ENCODE measurements around the gene CEBPZ. TPM values are rescaled to one million over a fixed set of nuclear protein-coding genes. Genes with fewer than 3 reads are reported as not detected.
A peak's percentile ranks its signal among the peaks of the same experiment; 100 is the strongest.
"Not testable (repeated sequence)": the region's sequence is repeated elsewhere in the genome, so short reads cannot be mapped to it uniquely, and the experiment has no call there.

The CEBPZ gene
- total RNA-seq, 1 donor from 2014 or later: 41.2 TPM

DNA sequence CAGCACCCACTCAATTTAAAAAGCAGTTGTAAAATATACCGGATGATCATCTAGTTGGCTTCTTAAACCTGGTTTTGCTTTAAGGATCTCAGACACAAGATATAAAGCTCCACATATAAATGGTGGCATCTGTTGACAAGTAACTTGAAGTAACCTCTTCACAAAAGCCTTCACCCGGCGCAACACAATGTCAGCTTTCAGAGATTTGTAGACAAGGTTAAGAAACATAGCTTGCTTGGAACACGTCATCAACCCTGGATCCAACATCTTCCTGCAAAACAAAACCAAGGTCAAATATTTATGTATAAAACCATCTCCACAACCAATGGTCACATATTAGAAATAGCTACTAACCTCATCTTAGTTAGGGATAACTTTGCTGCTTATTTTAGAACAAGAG is 8.3 kb downstream of the CEBPZ start:
- DNase-seq (ENCODE audit: low spot score): no peak

DNA sequence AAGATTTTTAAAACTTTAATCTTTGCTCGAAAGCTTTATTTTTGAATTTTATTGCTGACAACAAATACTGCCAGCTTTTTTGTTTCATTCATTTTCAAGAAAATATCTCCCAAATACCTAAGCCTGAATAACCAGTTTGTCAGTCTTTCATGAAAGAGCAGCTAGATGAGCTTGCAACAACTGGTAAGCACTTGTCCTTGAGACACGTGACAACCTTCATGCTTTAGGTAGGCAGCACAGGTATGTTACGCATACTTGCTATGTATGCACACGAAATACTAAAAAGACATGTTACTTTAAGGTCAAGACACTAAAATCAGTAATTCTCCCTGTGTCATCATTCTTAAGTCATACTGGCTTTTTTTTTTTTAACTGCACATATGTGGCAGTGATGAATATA is 12.3 kb downstream of the CEBPZ start:
- Mint-ChIP-seq H3K27me3 (ENCODE audit: unreplicated experiment) (no peaks in the 10 kb centered on the region), H3K27ac (ENCODE audit: unreplicated experiment) (no peak overlapping the region), H3K9me3 (ENCODE audit: unreplicated experiment) (no peaks in the 10 kb centered on the region), H3K36me3 (ENCODE audit: low read depth, unreplicated experiment) (peaks cover 19% of the 10 kb centered on the region), H3K4me3 (ENCODE audit: unreplicated experiment) (no peak overlapping the region), H3K4me1 (ENCODE audit: unreplicated experiment) (no peaks in the 10 kb centered on the region)
- TF ChIP-seq, protein P1, sequence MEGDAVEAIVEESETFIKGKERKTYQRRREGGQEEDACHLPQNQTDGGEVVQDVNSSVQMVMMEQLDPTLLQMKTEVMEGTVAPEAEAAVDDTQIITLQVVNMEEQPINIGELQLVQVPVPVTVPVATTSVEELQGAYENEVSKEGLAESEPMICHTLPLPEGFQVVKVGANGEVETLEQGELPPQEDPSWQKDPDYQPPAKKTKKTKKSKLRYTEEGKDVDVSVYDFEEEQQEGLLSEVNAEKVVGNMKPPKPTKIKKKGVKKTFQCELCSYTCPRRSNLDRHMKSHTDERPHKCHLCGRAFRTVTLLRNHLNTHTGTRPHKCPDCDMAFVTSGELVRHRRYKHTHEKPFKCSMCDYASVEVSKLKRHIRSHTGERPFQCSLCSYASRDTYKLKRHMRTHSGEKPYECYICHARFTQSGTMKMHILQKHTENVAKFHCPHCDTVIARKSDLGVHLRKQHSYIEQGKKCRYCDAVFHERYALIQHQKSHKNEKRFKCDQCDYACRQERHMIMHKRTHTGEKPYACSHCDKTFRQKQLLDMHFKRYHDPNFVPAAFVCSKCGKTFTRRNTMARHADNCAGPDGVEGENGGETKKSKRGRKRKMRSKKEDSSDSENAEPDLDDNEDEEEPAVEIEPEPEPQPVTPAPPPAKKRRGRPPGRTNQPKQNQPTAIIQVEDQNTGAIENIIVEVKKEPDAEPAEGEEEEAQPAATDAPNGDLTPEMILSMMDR (IDR thresholded peaks at IDR 0.05; ENCODE audit: unreplicated experiment): no peak
- no peak for DNase-seq (ENCODE audit: low spot score)

More for the DNA sequence above, 8.3 kb downstream of the CEBPZ start:
- Mint-ChIP-seq H3K27me3 (ENCODE audit: unreplicated experiment) (no peaks in the 10 kb centered on the region), H3K4me1 (ENCODE audit: unreplicated experiment) (peaks cover 9% of the 10 kb centered on the region), H3K4me3 (ENCODE audit: unreplicated experiment) (no peak overlapping the region), H3K9me3 (ENCODE audit: unreplicated experiment) (no peaks in the 10 kb centered on the region), H3K36me3 (ENCODE audit: low read depth, unreplicated experiment) (peaks cover 28% of the 10 kb centered on the region), H3K27ac (ENCODE audit: unreplicated experiment) (no peak overlapping the region)
- TF ChIP-seq, protein P1 (IDR thresholded peaks at IDR 0.05; ENCODE audit: unreplicated experiment): no peak

DNA sequence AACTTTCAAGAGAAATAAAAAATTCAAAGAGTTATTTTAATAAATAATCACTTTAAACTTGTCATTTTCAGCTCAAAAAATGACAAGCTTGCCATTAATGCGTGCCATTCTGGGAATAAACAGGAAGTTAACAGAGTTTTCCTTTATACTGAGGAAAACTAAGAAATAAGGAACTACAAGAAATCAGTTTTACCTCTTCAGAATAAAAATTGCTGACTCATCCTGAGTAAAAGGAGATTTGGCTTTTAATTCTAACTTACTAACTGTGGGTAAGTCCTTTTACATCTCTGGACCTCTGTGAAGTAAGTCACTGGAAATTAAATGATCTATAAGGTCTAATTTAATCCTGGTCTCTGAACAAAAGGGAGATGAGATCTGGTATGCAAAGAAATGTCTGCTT is 16.1 kb downstream of the CEBPZ start:
- no peak overlapping the region for H3K27ac Mint-ChIP-seq (ENCODE audit: unreplicated experiment)
- no peaks in the 10 kb centered on the region for H3K27me3 Mint-ChIP-seq (ENCODE audit: unreplicated experiment)
- TF ChIP-seq, protein P1 (IDR thresholded peaks at IDR 0.05; ENCODE audit: unreplicated experiment): no peak
- H3K9me3 Mint-ChIP-seq (ENCODE audit: unreplicated experiment): no peaks in the 10 kb centered on the region
- H3K4me1 Mint-ChIP-seq (ENCODE audit: unreplicated experiment): no peaks in the 10 kb centered on the region
- H3K36me3 Mint-ChIP-seq (ENCODE audit: low read depth, unreplicated experiment): peaks cover 27% of the 10 kb centered on the region
- H3K4me3 Mint-ChIP-seq (ENCODE audit: unreplicated experiment): no peak overlapping the region
- no peak for DNase-seq (ENCODE audit: low spot score)

DNA sequence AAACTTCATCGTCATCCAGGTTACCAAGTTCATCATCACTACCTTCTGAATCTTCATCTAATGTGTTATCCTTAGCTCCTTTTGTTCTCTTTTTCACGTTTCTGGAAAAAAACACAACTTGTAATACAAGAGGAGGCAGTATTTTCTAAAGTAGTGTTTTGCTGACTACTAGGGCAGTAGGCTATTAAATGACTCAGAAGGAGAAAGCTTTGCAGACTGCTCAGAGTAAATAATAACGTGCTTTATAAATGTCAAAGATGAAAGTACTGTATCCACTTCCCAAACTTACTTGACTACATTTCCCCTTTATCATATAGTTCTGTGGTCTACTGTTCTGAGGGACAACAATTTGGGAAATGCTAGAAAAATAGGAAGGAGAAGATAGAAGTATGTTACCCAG is 19.5 kb downstream of the CEBPZ start:
- Mint-ChIP-seq H3K36me3 (ENCODE audit: low read depth, unreplicated experiment) (peaks cover 56% of the 10 kb centered on the region), H3K27ac (ENCODE audit: unreplicated experiment) (no peak overlapping the region), H3K9me3 (ENCODE audit: unreplicated experiment) (no peaks in the 10 kb centered on the region), H3K4me1 (ENCODE audit: unreplicated experiment) (no peaks in the 10 kb centered on the region), H3K27me3 (ENCODE audit: unreplicated experiment) (no peaks in the 10 kb centered on the region), H3K4me3 (ENCODE audit: unreplicated experiment) (no peak overlapping the region)
- TF ChIP-seq, protein P1 (IDR thresholded peaks at IDR 0.05; ENCODE audit: unreplicated experiment): no peak
- DNase-seq (ENCODE audit: low spot score): no peak

DNA sequence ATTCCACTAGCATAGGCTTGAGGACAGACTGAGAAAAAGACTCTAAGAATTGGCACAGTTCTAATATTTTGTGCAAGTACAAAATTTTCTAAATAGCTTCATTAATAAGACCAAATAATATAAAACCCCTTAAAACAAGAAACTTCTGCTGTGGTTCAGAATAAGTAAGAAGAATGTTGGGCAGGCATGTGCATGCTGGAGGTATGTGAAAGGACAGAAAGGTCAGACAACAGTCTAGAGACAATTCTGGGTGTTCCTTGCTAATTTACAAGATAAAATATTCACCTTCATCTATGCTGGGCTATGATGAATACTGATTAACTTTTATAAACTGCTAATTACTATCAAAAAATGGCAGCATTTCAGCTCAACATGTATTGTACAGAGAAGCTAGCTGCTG is 20.2 kb downstream of the CEBPZ start:
- DNase-seq (ENCODE audit: low spot score): no peak
- Mint-ChIP-seq H3K4me3 (ENCODE audit: unreplicated experiment) (peak overlapping the region; percentile 49), H3K27ac (ENCODE audit: unreplicated experiment) (no peak overlapping the region), H3K9me3 (ENCODE audit: unreplicated experiment) (no peaks in the 10 kb centered on the region), H3K27me3 (ENCODE audit: unreplicated experiment) (no peaks in the 10 kb centered on the region), H3K4me1 (ENCODE audit: unreplicated experiment) (no peaks in the 10 kb centered on the region), H3K36me3 (ENCODE audit: low read depth, unreplicated experiment) (peaks cover 61% of the 10 kb centered on the region)
- TF ChIP-seq, protein P1 (IDR thresholded peaks at IDR 0.05; ENCODE audit: unreplicated experiment): no peak

DNA sequence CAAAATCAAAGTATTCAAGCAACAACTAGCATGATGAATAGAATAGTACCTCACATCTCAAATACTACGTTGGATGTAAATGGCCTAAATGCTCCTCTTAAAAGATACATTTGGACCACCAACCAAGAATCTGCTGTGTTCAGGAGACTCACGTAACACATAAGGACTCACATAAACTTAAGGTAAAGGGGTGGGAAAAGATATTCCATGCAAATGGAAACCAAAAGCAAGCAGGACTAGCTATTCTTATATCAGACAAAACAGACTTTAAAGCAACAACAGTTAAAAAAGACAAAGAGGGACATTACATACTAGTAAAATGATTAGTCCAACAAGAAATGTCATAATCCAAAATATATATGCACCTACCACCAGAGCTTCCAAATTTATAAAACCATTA is 24.6 kb downstream of the CEBPZ start:
- H3K4me1 Mint-ChIP-seq (ENCODE audit: unreplicated experiment); DNase-seq (ENCODE audit: low spot score); H3K27me3 Mint-ChIP-seq (ENCODE audit: unreplicated experiment); H3K27ac Mint-ChIP-seq (ENCODE audit: unreplicated experiment); H3K9me3 Mint-ChIP-seq (ENCODE audit: unreplicated experiment): not testable (repeated sequence)
- H3K4me3 Mint-ChIP-seq (ENCODE audit: unreplicated experiment): peak overlapping the region; percentile 57
- peaks cover 86% of the 10 kb centered on the region for H3K36me3 Mint-ChIP-seq (ENCODE audit: low read depth, unreplicated experiment)
